SIG-M5 treated with dmso at 0.1 percent for 504 hours (cell line): ENCODE measurements around the gene MEGF6.

ENCODE experiments used
- DNase-seq: peaks from one replicate; lab custom pipeline; 2025; ENCODE audit not compliant: unreplicated experiment; lab: John Stamatoyannopoulos, UW

The MEGF6 gene

GRCh38 chr1:3525551-3526482 is 85.5 kb downstream of the MEGF6 start:
- DNase-seq, result no peak

- no peak for DNase-seq
Measured at GRCh38 chr1:3524556-3525203, 86.6 kb downstream of the MEGF6 start.

- DNase-seq, result no peak
Measured at GRCh38 chr1:3523980-3524379, 87.3 kb downstream of the MEGF6 start.

GRCh38 chr1:3522564-3523265 is 88.6 kb downstream of the MEGF6 start:
- DNase-seq, result no peak

GRCh38 chr1:3522112-3522511 is 89.2 kb downstream of the MEGF6 start:
- DNase-seq, result no peak

GRCh38 chr1:3521426-3521825 is 89.9 kb downstream of the MEGF6 start:
- DNase-seq, result no peak

- DNase-seq, result no peak
Measured at GRCh38 chr1:3520419-3521378, 90.6 kb downstream of the MEGF6 start.

GRCh38 chr1:3519301-3519885 is 91.9 kb downstream of the MEGF6 start:
- DNase-seq, result no peak

GRCh38 chr1:3518756-3519155 is 92.6 kb downstream of the MEGF6 start:
- DNase-seq, result no peak

- no peak for DNase-seq
Measured at GRCh38 chr1:3518256-3518655, 93.1 kb downstream of the MEGF6 start.

- DNase-seq, result no peak
Measured at GRCh38 chr1:3516911-3517675, 94.2 kb downstream of the MEGF6 start.

GRCh38 chr1:3516481-3516869 is 94.8 kb downstream of the MEGF6 start:
- DNase-seq, result no peak

GRCh38 chr1:3515774-3516480 is 95.4 kb downstream of the MEGF6 start:
- DNase-seq, result no peak

GRCh38 chr1:3515272-3515671 is 96.0 kb downstream of the MEGF6 start:
- DNase-seq, result no peak

- DNase-seq, result no peak
Measured at GRCh38 chr1:3514404-3514803, 96.9 kb downstream of the MEGF6 start.

GRCh38 chr1:3511856-3512255 is 99.5 kb downstream of the MEGF6 start:
- DNase-seq, result no peak

GRCh38 chr1:3511306-3511705 is 100.0 kb downstream of the MEGF6 start:
- DNase-seq, result no peak

GRCh38 chr1:3510956-3511250 is 100.4 kb downstream of the MEGF6 start:
- no peak for DNase-seq
